Effector memory CD4-positive, alpha-beta T cell (primary cell): ENCODE results near the gene AKT1.
A peak's percentile ranks its signal among the peaks of the same experiment; 100 is the strongest.

Source experiments
- DNase-seq, 3 donors: peaks; one replicate each; pipeline ENCODE4 v3.0.0-alpha.2; 2020
- H3K27ac ChIP-seq: 2 replicates; pipeline ENCODE4 v1.7.0; 2013; ENCODE audit warnings: mild to moderate bottlenecking, low read length, moderate library complexity; ENCODE audit not compliant: insufficient read depth, poor library complexity, severe bottlenecking
- H3K27me3 ChIP-seq: replicated peaks from 2 replicates; pipeline ENCODE4 v1.7.0; 2013; ENCODE audit warnings: mild to moderate bottlenecking, low read length; ENCODE audit not compliant: insufficient read depth, control insufficient read depth, poor library complexity, severe bottlenecking
- H3K36me3 ChIP-seq: 2 replicates; pipeline ENCODE4 v1.7.0; 2013; ENCODE audit warnings: mild to moderate bottlenecking, low read length, moderate library complexity; ENCODE audit not compliant: control insufficient read depth, insufficient read depth
- H3K4me1 ChIP-seq: 2 replicates; pipeline ENCODE4 v1.7.0; 2013; ENCODE audit warnings: low read length, mild to moderate bottlenecking; ENCODE audit not compliant: control insufficient read depth, insufficient read depth, poor library complexity, severe bottlenecking
- H3K4me3 ChIP-seq: 2 replicates; pipeline ENCODE4 v1.7.0; 2013; ENCODE audit warnings: low read length, low read depth, mild to moderate bottlenecking; ENCODE audit not compliant: insufficient read depth, poor library complexity, severe bottlenecking
- H3K9me3 ChIP-seq: 2 replicates; pipeline ENCODE4 v1.7.0; 2013; ENCODE audit warnings: mild to moderate bottlenecking, low read length, moderate library complexity; ENCODE audit not compliant: control insufficient read depth

Gene AKT1

DNA sequence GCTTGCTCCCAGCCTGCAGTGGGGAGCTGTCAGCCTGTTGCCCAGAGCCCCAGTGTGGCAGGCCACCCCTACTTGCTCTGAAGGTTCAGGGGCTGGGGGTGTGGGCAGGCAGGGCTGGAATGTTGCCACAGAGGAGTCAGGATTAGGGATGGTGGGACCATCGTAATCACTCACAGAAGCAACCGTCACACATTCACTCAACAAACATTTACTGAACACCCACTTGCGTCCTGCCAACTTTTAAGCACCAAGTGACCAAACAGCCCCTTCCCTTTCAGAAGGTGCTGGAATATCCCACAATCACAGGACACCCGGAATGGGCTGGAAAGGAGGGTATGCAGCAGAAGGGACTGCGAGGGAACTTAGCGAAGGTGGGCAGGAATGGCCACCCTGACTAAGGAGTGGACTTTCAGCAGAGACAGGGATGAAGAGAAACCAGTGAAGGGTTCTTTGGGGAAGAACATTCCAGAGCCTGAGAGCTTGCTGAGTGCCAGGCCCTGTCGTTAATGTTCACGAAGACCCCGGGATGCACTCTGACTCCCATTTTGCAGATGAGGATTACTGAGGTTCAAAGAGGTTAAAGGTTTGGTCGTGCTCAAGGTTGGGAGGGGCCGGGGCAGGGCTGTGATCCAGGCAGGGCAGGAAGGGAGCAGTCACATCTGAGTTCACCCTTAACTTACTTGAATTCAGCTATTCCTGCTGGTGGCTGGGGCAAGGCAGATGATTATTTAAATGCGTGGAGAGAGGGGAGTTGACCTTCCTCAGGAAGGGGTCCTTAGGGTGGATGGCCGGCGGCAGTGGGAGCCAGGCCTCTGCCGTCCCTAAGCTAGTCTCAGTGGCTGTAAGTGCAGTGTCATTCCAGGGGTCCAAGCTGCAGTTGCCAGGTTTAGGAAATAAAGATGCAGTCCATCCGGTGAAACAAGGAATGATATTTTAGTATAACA, 3.0 kb upstream of the AKT1 start:
- DNase-seq: no peak
- Histone ChIP-seq H3K4me3 (no peak overlapping the region), H3K9me3 (no peaks in the 10 kb centered on the region), H3K27ac (no peak overlapping the region), H3K4me1 (peaks cover 40% of the 10 kb centered on the region), H3K36me3 (no peaks in the 10 kb centered on the region), H3K27me3 (no peaks in the 10 kb centered on the region)

DNA sequence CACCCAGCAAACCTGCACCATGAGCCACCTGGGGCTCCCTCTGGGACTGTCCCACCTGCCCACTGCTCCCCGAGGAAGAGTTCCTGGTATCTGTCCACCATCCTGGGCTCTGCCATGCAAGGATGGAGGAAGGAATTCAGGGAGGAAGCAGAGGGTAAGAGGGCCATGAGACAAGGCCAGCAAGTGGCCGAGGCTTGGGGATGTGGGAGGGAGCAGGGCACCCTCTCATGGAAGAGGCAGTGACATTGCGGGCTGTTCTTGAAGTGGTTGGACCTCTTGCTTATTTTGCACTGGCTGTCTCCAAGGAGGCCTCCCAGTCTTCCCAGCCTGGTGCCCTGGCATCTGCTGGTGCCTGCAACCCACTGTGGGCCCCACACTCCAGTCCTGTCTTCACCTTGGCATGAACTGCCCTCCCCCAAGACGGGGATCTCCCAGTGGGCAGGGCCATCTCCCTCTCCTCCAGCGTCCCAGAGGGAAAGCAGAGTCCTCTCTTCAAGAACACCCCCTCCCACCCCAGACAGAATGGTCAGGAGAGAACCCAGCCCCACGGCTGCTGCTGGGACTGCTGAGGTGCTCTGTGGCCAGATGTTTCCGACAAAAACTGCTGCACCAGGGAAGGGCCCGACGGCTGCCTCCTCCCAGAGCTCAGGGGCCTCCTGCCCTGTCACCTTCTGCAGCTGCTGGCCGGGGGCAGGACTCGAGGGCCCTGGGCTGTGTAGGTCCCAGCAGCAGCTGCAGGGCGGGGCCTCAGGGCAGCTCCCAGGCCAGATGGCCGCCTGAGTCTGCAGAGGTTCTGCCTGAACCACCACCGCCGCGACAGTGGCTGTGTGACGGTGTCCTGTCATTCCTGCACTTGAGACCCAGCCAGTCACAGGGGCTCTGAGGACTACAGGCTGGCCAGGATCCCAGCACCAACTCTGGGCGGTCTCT, 1.8 kb upstream of the AKT1 start:
- no peak for DNase-seq
- H3K4me1 ChIP-seq: peaks cover 42% of the 10 kb centered on the region

DNA sequence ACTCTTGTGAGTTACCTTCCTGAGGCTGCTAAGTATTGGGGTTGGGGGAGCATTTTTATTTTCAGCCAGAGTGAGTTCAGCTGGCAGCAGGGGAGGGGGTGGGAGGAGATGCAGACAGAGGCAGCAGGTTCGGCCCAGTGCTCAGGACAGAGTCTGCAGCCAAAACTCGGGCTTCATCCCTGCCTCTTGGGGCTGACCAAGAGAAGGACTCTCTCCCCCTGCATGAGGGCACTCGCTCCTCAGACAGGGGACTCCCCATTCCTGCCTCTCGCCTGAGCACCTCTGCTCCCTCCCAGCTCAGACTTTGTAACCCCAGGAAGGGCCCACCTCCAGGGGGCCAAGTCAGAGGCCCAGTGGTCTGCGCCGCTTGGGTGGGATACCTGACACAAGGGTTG, 1.1 kb upstream of the AKT1 start:
- Histone ChIP-seq H3K27me3 (no peaks in the 10 kb centered on the region), H3K27ac (no peak overlapping the region)

More for the DNA sequence above, 1.8 kb upstream of the AKT1 start:
- no peaks in the 10 kb centered on the region for H3K36me3 ChIP-seq
- no peak overlapping the region for H3K4me3 ChIP-seq
- H3K27me3 ChIP-seq: no peaks in the 10 kb centered on the region
- H3K27ac ChIP-seq: no peak overlapping the region
- H3K9me3 ChIP-seq: no peaks in the 10 kb centered on the region

GRCh38 chr14:104795781-104796686, 486 bp upstream of the AKT1 start:
- Histone ChIP-seq H3K27ac (peak overlapping the region; percentile 70), H3K36me3 (peaks cover 9% of the 10 kb centered on the region), H3K9me3 (no peaks in the 10 kb centered on the region), H3K27me3 (no peaks in the 10 kb centered on the region), H3K4me1 (peaks cover 35% of the 10 kb centered on the region), H3K4me3 (peak overlapping the region; percentile 52)
- DNase-seq: peak; percentile 49 to 54 (median 51)

More for the DNA sequence above, 1.1 kb upstream of the AKT1 start:
- peaks cover 40% of the 10 kb centered on the region for H3K4me1 ChIP-seq
- H3K9me3 ChIP-seq: no peaks in the 10 kb centered on the region
- DNase-seq: no peak
- peaks cover 2% of the 10 kb centered on the region for H3K36me3 ChIP-seq
- H3K4me3 ChIP-seq: no peak overlapping the region

- peaks cover 21% of the 10 kb centered on the region for H3K36me3 ChIP-seq
- peaks cover 37% of the 10 kb centered on the region for H3K4me1 ChIP-seq
- H3K27me3 ChIP-seq: no peaks in the 10 kb centered on the region
- peak overlapping the region; percentile 42 for H3K27ac ChIP-seq
- DNase-seq: no peak
- peak overlapping the region; percentile 66 for H3K4me3 ChIP-seq
- no peaks in the 10 kb centered on the region for H3K9me3 ChIP-seq
These were observed 936 bp downstream of the AKT1 start for GRCh38 chr14:104794631-104794992.

DNA sequence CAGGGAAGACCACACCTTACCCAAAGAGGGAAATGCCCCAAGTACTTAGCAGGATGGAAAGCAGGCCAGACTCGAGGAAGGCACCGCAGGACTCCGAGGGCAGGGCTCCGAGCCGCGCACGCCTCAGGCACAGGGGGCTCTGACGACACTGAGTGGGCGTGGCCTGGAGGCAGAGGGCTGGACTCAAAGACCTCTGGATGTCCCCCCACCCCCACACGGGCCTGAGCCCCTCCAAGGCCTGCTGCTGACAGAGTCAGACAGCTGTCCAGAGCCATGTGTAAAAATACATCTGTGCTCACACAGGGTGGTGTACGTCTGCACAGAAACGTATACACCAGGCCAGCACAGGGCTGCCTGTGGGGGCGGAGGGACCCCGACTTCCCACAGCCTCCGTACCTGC, 1.4 kb downstream of the AKT1 start:
- DNase-seq: no peak
- Histone ChIP-seq H3K4me1 (peaks cover 37% of the 10 kb centered on the region), H3K4me3 (peak overlapping the region; percentile 66)

GRCh38 chr14:104793703-104793959, 1.9 kb downstream of the AKT1 start:
- Histone ChIP-seq H3K27me3 (no peaks in the 10 kb centered on the region), H3K4me3 (no peak overlapping the region), H3K36me3 (peaks cover 27% of the 10 kb centered on the region), H3K4me1 (peaks cover 37% of the 10 kb centered on the region), H3K9me3 (no peaks in the 10 kb centered on the region), H3K27ac (no peak overlapping the region)
- no peak for DNase-seq

More for the DNA sequence above, 1.4 kb downstream of the AKT1 start:
- Histone ChIP-seq H3K9me3 (no peaks in the 10 kb centered on the region), H3K27me3 (no peaks in the 10 kb centered on the region), H3K27ac (peak overlapping the region; percentile 42), H3K36me3 (peaks cover 26% of the 10 kb centered on the region)

DNA sequence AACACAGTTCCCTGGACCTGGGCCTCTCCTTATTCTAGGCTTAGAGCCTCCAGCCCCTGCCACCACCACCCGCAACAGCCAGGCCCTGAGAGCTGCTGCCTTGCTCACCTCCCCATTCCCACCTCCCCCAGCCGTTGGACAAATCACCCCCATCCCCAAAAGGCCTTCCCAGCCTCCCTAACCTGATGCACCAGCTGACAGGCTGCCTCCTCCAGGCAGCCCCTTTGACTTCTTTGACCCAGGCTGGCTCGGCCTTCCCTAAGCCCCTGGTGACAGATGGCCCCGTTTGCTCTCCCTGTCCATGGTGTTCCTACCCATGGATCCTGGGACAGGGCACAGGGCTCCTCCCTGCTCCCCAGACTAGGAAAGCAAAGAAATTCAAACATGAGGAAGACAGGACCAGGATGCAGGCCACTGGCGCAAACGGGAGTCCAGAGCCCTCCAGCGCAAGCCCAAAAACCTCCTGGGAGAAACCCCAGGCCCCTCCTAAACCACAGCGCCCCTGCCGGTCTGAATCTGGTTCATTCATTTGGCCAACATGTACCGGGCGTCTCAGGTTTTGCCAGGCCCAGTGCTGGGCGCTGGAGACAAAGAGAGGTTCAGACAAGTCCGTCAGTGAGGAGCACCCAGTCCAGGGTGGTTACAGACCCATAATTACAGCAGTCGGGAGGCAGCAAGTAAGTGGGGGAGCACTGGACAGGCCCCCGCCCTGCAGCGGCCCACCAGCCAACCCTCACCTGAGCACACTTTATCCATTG, 2.4 kb downstream of the AKT1 start:
- no peak for DNase-seq
- peaks cover 37% of the 10 kb centered on the region for H3K4me1 ChIP-seq
- H3K27me3 ChIP-seq: no peaks in the 10 kb centered on the region
- no peak overlapping the region for H3K27ac ChIP-seq
- peaks cover 27% of the 10 kb centered on the region for H3K36me3 ChIP-seq
- H3K4me3 ChIP-seq: no peak overlapping the region
- no peaks in the 10 kb centered on the region for H3K9me3 ChIP-seq
